GM12874 (cell line): ENCODE results near the gene DBN1.
A peak's percentile ranks its signal among the peaks of the same experiment; 100 is the strongest.

Source experiments
- CTCF ChIP-seq: IDR thresholded peaks from 2 replicates; pipeline ENCODE4 v1.5.1; 2011; ENCODE audit warnings: low read depth, mild to moderate bottlenecking, control low read depth, low read length, moderate library complexity; ENCODE audit not compliant: insufficient read depth

The DBN1 gene

GRCh38 chr5:177497292-177498012 lies 24.0 kb upstream of the DBN1 start, which contains the start of gene PDLIM7:
TSS of gene PDLIM7 (minus strand) at chr5:177497604. CDS start at chr5:177496512, 1,092 bp downstream.
- no peak for TF ChIP-seq CTCF

- no peak for TF ChIP-seq CTCF
These were observed 23.4 kb upstream of the DBN1 start for GRCh38 chr5:177496727-177497291.

- no peak for TF ChIP-seq CTCF
These were observed 22.8 kb upstream of the DBN1 start for GRCh38 chr5:177496070-177496726.

GRCh38 chr5:177495243-177496060 lies 22.0 kb upstream of the DBN1 start:
- TF ChIP-seq CTCF: no peak

- TF ChIP-seq CTCF: 0 out of 2 replicates have a peak, but pooled peaks have one; percentile 6
These were observed 21.1 kb upstream of the DBN1 start for GRCh38 chr5:177494346-177495195.

- TF ChIP-seq CTCF: no peak
These were observed 20.4 kb upstream of the DBN1 start for GRCh38 chr5:177493795-177494345.
